ENCODE results near the gene SEBOX.

The SEBOX gene

GRCh38 chr17:28407130-28407973, 42.4 kb upstream of the SEBOX start:
- Histone ChIP-seq H3K9me2 (replicated peaks; ENCODE audit: control insufficient read depth, low read length) (no peaks in the 10 kb centered on the region), H3K27ac (ENCODE audit: low read depth, low read length) (no peak overlapping the region), H4K20me1 (ENCODE audit: control insufficient read depth, insufficient read depth, low read depth, low read length) (no peaks in the 10 kb centered on the region), H3K4me2 (ENCODE audit: low read length) (no peak overlapping the region), H3K4me1 (ENCODE audit: control insufficient read depth, low read length) (peaks cover 21% of the 10 kb centered on the region), H3K79me2 (ENCODE audit: control insufficient read depth, low read length) (no peaks in the 10 kb centered on the region), H3F3A (ENCODE audit: control insufficient read depth, insufficient read depth) (no peaks in the 10 kb centered on the region), H3K9me3 (ENCODE audit: control insufficient read depth, insufficient read depth, low read length) (no peaks in the 10 kb centered on the region), H3K36me3 (ENCODE audit: control insufficient read depth, low read length) (no peaks in the 10 kb centered on the region), H3K27me3 (ENCODE audit: control insufficient read depth, low read length) (peaks cover 21% of the 10 kb centered on the region), H3K4me3 (ENCODE audit: low read length) (no peak overlapping the region)
- TF ChIP-seq EZH2phosphoT487 (IDR thresholded peaks at IDR 0.05; ENCODE audit: borderline replicate concordance, low read length) (no peak), CTCF (IDR thresholded peaks at IDR 0.05; ENCODE audit: low read depth, low read length, poor library complexity, severe bottlenecking) (no peak)

- H3K27me3 ChIP-seq (ENCODE audit: control insufficient read depth, low read length): peaks cover 13% of the 10 kb centered on the region
- H3K36me3 ChIP-seq (ENCODE audit: control insufficient read depth, low read length): no peaks in the 10 kb centered on the region
- no peak overlapping the region for H3K27ac ChIP-seq (ENCODE audit: low read depth, low read length)
- peaks cover 24% of the 10 kb centered on the region for H3K4me1 ChIP-seq (ENCODE audit: control insufficient read depth, low read length)
- no peaks in the 10 kb centered on the region for H3K9me3 ChIP-seq (ENCODE audit: control insufficient read depth, insufficient read depth, low read length)
- no peaks in the 10 kb centered on the region for H3K79me2 ChIP-seq (ENCODE audit: control insufficient read depth, low read length)
- H4K20me1 ChIP-seq (ENCODE audit: control insufficient read depth, insufficient read depth, low read depth, low read length): no peaks in the 10 kb centered on the region
- no peaks in the 10 kb centered on the region for H3K9me2 ChIP-seq (replicated peaks; ENCODE audit: control insufficient read depth, low read length)
- TF ChIP-seq CTCF (IDR thresholded peaks at IDR 0.05; ENCODE audit: low read depth, low read length, poor library complexity, severe bottlenecking) (no peak), EZH2phosphoT487 (IDR thresholded peaks at IDR 0.05; ENCODE audit: borderline replicate concordance, low read length) (no peak)
- no peaks in the 10 kb centered on the region for H3F3A ChIP-seq (ENCODE audit: control insufficient read depth, insufficient read depth)
- H3K4me3 ChIP-seq (ENCODE audit: low read length): peak overlapping the region; percentile 96
- H3K4me2 ChIP-seq (ENCODE audit: low read length): peak overlapping the region; percentile 96
These were observed 41.4 kb upstream of the SEBOX start for GRCh38 chr17:28406473-28406814.

GRCh38 chr17:28405632-28406472, 40.9 kb upstream of the SEBOX start, which contains the start of gene SLC46A1:
SLC46A1 (minus strand) TSS chr17:28406212; CDS start chr17:28406114, 98 bp downstream.
- Histone ChIP-seq H3K27ac (ENCODE audit: low read depth, low read length) (peak within 1 kb of the TSS; percentile 26; the same call in 1 of the 2 replicates), H3K9me3 (ENCODE audit: control insufficient read depth, insufficient read depth, low read length) (no peaks in the 10 kb centered on the region), H3K4me1 (ENCODE audit: control insufficient read depth, low read length) (peaks cover 24% of the 10 kb centered on the region), H4K20me1 (ENCODE audit: control insufficient read depth, insufficient read depth, low read depth, low read length) (no peaks in the 10 kb centered on the region), H3K4me2 (ENCODE audit: low read length) (peak within 1 kb of the TSS; percentile 96), H3K36me3 (ENCODE audit: control insufficient read depth, low read length) (no peaks in the 10 kb centered on the region), H3K27me3 (ENCODE audit: control insufficient read depth, low read length) (peaks cover 7% of the 10 kb centered on the region), H3K9me2 (replicated peaks; ENCODE audit: control insufficient read depth, low read length) (no peaks in the 10 kb centered on the region), H3F3A (ENCODE audit: control insufficient read depth, insufficient read depth) (no peaks in the 10 kb centered on the region), H3K4me3 (ENCODE audit: low read length) (peak within 1 kb of the TSS; percentile 96), H3K79me2 (ENCODE audit: control insufficient read depth, low read length) (no peaks in the 10 kb centered on the region)
- TF ChIP-seq CTCF (IDR thresholded peaks at IDR 0.05; ENCODE audit: low read depth, low read length, poor library complexity, severe bottlenecking) (no peak), EZH2phosphoT487 (IDR thresholded peaks at IDR 0.05; ENCODE audit: borderline replicate concordance, low read length) (no peak)

All from DOHH2 (cell line).